Dermis microvascular lymphatic vessel endothelial cell (primary cell): ENCODE results near the gene PLA2G4F. TPM values are rescaled to one million over a fixed set of nuclear protein-coding genes. Genes with fewer than 3 reads are reported as not detected.
"Not testable (repeated sequence)": the region's sequence is repeated elsewhere in the genome, so short reads cannot be mapped to it uniquely, and the experiment has no call there.

Experiments
- DNase-seq, 2 donors: peaks; one replicate each; pipeline versions ENCODE4 v3.0.0 to v3.0.0-alpha.2; 2010; ENCODE audit warnings: low read depth in 2 of 2
- total RNA-seq: library from RNA; depleted of rRNA; stranded (reverse); fragments of >200 nt; gene quantifications from 2 replicates; pipeline ENCODE4 v1.2.1, GENCODE V29; 2014

PLA2G4F gene
- total RNA-seq, 1 donor from 2014 or later = not detected

DNA sequence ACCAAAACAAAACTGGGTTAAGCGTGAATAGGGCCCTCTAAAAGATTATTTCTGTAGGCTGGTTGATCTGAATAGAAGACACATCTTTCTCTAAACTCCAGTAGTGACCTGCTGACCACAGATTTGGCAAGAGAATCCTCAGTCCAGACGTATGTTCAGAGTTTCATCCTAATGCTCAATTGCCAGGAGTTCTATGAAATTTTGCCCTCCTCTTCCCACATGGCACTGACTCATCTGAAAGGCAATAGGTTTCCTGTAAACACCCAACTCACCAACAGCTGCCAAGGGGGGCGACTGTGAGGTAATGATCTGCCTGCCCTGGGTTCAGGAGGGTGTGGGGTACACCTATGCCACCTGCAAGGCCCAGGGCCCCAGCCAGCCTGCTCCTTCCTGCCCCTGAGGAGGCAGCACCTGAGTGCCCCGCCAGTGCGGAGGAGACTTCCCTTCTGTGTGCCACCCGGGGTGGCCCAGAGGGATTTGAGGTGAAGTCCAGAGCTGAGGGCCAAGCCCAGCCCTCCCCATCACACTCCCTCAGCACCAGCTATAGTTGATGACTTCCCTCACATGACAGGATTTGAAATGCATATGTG lies 53.7 kb downstream of the PLA2G4F start:
- peak in 1 of 2 donors; percentile 67 for DNase-seq

DNA sequence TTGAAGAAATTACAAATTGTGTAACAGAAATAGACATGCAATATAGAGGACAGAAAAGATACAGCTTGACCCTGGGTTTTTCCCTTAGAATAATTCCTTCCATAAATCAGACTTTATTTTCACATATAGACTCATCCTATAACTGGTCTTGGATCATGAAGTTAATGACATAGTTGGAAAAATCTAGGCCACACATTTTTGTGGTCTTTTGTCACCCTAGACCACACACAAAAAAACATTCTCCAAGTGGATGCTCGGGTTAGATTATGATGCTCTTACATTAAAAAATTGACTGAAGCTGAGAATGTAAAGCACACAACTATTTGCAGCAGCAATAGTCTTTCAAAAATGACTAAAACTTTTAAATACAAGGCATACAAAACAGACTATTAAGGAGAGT lies 54.6 kb downstream of the PLA2G4F start:
- DNase-seq = no peak

DNA sequence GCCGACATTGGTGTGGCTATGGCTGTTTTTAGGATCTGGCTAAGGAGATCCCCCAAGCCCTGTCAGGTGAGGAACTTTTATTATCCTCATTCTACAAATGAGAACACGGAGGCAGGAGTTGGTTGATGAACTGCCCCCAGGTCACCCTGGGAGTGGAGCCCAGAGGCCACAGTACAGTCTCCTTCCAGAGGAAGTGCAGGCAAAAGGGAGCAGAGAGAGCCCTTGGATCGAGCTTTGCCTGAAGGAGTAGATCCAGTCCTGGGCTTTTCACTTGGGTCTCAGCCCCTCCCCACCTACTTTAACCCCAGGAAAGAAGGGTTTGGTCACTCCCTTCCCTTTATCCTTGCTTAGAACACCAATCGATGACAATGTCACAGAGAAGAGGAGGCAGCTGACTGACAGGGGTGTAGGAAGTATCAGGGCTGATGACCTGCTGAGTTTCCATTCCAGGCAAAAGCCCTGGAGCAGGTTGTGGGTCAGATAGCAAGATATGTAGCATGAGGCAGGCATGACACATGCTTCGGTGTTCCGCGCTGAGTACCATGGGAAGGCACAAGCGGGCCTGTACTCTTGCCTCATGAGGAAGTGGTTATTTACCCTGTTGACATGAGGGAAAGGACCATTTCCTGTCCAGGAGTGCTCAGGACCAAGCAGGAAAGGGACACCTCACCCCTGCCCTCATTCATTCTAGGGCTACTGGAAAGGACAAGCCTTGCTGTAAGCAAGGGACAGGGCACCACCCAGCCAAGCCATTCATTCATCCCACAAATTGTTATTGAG lies 56.2 kb downstream of the PLA2G4F start:
- peak in 1 of 2 donors; percentile 64 for DNase-seq

DNA sequence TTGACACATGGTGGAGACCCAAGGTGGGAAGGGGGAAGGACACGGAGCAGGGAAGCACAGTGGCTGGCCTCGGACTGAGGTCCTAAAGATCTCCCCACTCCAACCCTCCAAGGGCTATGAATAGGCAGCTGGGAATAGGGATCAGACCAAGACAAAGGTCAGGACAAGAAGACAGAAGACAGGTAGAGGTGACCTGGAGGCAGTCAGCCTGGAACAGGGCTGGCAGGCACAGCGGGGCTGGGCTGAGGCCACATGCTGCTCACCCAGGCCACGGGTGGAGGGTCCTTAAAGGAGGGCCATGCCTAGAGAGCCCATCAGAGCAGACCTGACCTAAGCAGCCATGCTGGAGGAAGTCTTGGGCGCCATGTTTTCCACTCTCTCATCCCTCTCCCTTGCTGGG lies 59.4 kb downstream of the PLA2G4F start:
- no peak for DNase-seq

DNA sequence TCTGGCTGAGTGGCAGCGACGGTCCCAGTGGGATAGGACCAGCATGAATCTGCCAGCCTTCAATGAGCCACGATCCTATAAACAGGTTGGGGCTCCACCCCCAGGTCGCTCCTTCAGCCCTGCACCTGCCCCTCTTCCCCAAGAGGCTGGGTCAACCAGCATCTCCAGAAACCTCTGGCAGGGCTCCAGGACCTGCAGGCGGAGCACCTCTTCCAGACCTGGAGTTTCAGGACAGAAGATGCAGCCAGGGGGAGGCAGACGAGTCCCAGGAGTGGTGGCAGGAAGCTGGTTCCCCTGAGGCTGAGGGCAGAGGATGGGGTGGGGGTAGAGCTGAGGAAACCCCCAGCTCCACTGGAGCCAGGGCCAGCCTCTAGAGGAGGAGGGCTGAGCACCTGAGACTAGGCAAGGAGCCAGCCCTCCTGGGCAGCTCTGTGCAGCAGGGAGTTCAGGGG lies 61.9 kb downstream of the PLA2G4F start, which contains the start of gene PLA2G4D:
PLA2G4D (minus strand) TSS at position 51 of the 452 bp plus-strand sequence. CDS start 103 bp downstream, outside the sequence.
- DNase-seq = no peak

DNA sequence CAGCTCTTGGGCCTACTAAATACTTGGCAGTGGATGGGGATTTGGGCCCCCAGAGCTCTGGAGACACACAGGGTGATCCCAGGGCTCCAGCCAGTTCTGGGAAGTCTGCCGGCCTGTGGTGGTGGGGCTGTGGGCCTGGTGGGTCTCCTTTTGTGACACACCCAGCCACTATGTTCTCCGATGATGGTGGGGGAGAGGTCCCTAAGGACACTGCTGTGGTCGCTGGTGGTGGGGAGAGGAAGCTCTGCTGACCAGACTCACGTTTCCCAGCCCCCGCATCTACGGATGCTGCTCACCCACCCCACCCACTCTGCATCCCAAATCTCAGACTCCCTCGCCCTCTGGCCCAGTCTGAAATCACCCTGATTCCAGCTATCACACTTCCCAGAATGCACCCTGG lies 62.5 kb downstream of the PLA2G4F start:
- DNase-seq = no peak

DNA sequence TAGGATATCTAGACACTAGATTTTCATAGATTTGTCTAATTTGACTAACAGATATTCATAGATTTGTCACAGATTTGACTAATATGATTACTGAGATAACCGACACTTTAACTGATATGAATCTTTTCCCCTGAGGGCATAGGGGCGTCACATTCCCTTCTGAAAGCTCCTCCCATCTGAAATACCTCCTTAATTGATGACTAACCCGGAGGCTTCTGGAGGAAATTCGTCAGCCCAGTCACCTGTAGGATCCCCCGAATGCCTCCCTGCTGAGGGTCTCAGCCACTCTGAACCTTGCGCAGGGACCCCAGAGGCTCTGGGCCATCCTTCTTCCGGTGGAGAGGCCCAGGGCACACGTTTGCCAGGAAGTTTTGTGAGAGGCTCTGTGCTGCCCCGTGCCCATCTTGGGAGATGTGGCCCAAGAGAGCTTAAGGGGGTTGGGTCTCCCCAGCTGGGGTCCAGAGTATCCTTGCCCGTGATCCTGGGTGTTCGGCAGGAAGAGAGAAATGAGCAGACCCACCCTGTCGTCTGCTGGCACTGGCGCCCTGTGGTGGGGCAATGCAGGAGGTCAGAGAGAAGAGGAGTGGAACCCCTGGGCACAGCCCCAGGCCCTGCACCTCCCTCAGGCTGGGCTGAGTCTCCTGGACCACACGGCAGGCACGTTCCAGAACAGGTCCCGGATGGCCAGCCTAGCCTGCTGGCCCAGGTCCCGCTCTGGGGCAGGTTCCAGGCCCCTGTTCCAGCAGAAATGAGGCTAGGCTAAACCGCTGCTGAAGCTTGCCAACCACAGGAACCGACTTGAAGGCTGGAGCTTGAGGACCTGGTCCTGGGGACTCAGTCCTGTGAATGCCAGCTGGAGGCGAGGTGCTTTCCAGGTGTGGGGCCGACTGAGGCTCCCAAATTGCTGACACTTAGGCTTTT lies 63.8 kb downstream of the PLA2G4F start:
- no peak for DNase-seq

DNA sequence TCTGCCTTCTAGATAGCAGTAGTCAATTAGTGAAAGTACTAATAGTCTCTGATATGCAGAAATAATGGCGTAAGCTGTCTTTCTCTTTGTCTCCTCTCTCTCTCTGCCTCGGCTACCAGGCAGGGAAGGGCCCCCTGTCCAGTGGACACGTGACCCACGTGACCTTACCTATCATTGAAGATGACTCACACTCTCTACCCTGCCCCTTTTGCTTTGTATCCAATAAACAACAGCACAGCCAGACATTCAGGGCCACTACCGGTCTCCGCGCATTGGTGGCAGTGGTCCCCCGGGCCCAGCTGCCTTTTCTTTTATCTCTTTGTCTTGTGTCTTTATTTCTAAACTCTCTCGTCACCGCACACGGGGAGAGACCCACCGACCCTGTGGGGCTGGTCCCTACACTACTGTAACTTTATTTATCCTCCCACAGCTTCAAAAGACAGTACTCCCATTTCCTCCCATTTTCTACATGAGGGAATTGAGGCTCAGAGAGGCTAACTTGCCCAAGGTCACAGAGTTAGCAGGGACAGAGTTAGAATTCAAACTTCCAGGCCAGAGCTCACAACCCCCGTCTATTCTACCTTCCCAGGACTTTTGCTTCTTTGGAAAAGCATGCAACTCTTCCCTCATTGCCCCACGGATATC lies 64.6 kb downstream of the PLA2G4F start:
- DNase-seq = not testable (repeated sequence)

DNA sequence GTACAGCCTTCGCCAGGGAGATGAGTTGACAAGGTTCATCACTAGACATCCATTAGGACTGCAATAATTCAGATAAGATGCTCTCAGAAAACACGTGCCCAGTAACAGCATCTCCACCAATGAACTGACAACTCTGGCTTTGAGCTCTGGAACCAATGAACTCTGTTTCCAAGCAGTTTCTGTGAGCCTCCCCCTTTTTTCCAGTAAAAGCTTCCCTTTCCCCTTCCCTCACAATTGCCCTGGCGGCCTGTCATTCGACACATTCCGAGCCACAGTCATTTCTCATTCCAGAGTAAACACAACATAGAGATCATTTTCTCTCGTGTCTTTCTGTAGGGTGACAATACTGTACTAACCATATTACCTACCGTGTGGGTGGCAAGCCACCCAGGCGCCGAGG lies 65.7 kb downstream of the PLA2G4F start:
- peak; percentile 24 to 50 for DNase-seq

DNA sequence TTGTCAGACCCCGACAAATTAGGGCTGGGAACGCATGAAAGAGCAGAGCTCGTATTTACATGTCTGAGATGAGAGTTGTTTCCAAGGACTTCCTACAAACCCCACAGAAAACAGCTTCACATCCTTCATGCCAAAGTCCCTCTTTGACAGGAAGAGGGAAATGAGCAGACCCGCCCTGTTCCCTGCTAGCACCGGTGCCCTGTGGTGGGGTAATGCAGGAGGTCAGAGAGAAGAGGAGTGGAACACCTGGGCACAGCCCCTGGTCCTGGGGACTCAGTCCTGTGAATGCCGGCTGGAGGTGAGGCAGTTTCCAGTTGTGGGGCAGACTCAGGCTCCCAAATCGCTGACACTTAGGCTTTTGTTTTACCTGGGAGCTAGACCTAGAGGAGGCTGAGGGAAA lies 66.1 kb downstream of the PLA2G4F start:
- DNase-seq = no peak

DNA sequence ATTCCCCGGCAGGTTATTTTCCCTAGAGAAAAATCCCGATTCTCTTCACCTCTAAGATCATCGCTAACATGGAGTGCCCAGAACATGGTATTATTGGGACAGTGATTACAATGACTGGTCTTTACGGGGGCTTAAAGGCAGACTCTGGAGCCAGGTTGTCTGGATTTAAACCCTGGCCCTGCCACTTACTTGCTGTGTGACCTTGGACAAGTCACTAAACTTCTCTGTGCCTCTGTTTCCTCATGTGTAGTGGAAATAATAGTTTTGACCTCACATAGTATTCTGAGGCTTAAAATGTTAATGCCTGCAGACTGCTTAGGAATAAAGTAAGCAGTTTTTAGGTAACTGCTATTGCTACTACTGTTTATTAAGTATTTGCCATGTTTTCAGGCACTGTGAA lies 66.5 kb downstream of the PLA2G4F start:
- no peak for DNase-seq

Other genes starting within 250 kb of the PLA2G4F start
- 66.4 and 68.8 TPM in 2 replicates for gene EHD4, start 184.1 kb downstream of the PLA2G4F start, total RNA-seq
- not detected in 2 replicates for gene PLA2G4E, start 135.6 kb downstream of the PLA2G4F start, total RNA-seq
- gene PLA2G4D, start 62.1 kb downstream of the PLA2G4F start, total RNA-seq = not detected in 2 replicates
- 25.0 and 37.2 TPM in 2 replicates for gene VPS39, start 51.7 kb upstream of the PLA2G4F start, total RNA-seq
- 9.5 and 11.5 TPM in 2 replicates for gene GANC, start 116.6 kb upstream of the PLA2G4F start, total RNA-seq
- gene TMEM87A, start 116.8 kb upstream of the PLA2G4F start, total RNA-seq = 45.3 and 55.1 TPM in 2 replicates
- 0.13 and 0.76 TPM in 2 replicates for gene CAPN3, start 202.9 kb upstream of the PLA2G4F start, total RNA-seq